Esophagus squamous epithelium (tissue), 4 donors: ENCODE measurements around the gene ARL4D.

Experiments
- CTCF ChIP-seq, 6 experiments: fragments of 450-650 bp in 4 of 6; fragments of 200-600 bp in 2 of 6; sonication (generic) in 2 of 6; IDR thresholded peaks; one replicate each; pipeline ENCODE4 v1.5.1; 2016 to 2019; ENCODE audit warnings: antibody characterized with exemption in 6 of 6, mild to moderate bottlenecking in 4 of 6, moderate library complexity in 4 of 6
- POLR2A ChIP-seq, 4 donors: fragments of 450-650 bp; IDR thresholded peaks; one replicate each; pipeline ENCODE4 v1.6.1; 2017; ENCODE audit warnings: antibody characterized with exemption in 4 of 4, mild to moderate bottlenecking in 4 of 4, moderate library complexity in 3 of 4

GRCh38 chr17:43371227-43371821 lies 27.5 kb upstream of the ARL4D start:
- TF ChIP-seq CTCF (IDR thresholded peaks at IDR 0.05), result no peak
- no peak for TF ChIP-seq POLR2A (IDR thresholded peaks at IDR 0.05)
